Fibroblast of skin of left biceps (primary cell): ENCODE measurements around the gene ABCF2.

Source experiments
- DNase-seq, 2 experiments: peaks; one replicate each; pipeline ENCODE4 v3.0.0-alpha.2; 2013; ENCODE audit warnings: low read depth in 2 of 2

Gene ABCF2

DNA sequence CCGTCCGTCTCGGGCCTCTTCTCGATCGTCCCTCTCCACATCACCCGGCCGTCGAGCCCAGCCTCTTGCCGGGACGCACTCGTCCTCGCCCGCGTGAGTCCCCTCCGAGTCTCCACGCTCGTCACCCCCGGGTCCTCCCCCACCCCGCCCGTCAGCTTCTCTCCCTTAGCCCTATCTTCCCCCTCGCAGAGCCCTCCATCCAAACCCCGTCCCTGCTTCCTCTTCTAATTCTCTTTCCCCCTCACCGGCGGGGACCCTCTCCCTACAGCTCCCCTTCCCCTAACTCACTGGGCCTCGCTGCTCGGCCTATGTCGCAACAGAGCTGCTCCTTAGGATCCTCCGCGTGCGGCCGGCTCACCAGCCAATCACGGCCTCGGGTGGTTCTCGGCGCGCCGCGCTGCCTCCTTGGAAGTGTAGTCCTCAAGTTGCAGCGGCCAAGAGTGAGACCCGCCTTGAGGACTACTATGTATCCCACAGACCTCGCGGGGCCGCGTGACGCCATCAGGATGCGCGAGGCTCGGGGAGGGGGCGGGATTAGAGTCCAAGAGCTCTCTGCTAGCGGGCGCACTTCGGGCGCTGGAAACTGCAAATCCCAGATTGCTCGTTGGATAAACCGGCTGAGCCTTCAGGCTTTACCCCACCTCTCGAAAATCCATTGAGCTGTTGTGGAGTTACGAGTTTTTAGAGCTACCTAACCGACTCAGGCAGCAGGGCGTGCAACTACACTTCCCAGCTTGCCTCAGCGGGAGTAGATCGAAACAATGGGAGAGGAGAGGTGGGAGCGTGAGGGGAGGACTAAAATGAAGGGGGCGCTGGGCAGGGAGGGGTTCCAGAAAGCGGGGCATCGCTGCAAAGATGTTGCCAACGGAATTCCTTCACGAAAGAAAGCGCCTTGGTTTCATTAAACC, at the start of gene ABCF2:
ABCF2 (minus strand) TSS at position 331 of the 908 bp plus-strand sequence. CDS start 747 bp downstream, outside the sequence.
- peak; percentile 96 to 97 for DNase-seq

DNA sequence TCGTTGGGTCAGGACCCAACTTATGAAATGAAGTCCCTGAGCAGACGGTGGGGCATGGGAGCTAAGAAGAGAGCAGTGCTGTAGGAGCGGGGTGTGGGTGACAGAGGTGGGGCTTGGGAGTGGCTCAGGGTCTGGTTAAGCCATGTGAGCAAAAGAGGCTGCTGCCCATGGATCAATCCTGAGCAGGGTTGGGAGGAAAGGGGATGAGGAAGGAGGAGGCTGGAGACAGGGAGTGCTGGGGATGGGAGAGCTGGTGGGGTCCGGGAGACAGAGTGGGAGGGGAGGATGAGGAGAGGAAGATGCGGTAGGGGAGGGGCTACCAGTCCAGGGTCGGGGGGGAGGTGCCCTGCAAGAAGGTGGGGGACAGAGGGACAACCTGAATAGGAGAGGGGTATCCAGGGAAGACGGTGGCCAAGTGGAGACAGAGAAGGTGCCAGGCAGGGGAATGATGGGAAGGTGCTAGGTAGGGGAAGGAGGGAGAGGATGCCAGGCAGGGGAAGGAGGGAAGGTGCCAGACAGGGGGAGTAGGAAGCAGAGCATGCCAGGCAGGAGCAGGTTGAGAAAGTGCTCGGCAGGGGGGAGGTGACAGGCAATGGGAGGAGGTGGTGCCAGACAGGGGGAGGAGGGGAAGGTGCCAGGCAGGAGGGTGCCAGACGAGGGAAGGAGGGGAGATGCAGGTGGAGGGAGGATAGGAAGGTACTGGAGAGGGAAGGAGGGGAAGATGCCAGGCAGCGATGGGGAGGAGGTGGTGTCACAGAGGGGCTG, 49.0 kb upstream of the ABCF2 start:
- DNase-seq = no peak

DNA sequence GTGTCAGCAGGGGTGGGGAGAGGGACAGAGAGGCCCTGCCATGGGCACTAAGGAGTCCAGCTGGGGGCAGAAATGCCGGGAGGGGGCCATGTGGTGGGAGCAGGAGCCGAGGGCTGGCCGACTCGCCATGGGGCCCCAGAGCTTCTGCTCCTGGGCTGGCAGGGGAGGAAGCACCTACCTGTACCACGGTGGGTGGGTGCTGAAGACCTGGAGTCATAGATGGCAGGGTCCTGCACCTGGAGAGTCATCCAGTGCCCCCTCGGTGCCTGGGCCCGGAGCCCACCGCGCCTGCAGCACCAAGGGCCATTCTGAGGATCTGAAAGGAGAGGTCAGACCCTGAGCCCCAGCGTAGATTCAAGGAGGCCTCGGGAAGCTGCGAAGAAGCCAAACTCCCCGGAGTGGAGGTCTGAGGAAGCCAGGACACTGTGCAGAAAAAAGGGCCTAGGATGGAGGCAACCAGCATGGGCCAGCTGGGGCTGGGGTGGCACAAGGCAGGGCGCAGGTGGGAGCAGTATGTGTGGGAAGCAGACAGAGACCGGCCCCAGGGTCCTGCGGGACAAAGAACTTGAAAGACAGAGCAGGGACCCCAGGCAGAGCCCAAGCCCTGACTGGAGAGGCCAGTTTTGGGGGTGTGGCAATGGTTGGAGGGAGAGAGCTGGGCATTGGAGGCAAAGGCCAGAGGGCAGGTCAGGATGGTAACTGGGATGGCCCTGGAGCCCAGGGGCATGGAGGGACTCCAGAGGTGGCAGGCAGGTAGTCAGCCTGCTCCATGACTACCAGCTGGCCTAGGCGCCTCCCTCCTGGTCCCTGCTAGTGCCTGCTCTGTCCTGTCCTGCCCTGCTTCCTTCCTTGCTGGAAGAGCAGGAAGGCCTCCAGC, 48.2 kb upstream of the ABCF2 start:
- no peak for DNase-seq

DNA sequence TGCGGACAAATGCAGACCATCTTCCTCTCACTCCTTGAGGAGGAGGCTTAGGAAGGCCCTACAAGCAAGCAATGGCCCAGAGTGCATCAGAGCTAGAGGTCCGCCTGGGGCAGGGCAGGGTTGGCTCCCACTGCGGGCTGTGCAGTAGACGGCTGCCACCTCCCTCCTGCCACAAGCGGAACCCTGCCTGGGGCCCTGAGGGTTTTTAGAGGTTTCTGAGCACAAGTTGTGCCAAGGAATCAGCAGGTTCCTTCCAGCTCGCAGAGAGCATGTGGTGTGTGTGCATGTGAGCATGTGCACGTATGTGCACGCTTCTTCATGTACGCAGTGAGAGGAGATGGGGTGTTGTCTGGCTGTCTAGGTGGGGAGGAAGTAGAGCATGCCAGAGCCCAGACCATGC, 47.4 kb upstream of the ABCF2 start:
- no peak for DNase-seq

DNA sequence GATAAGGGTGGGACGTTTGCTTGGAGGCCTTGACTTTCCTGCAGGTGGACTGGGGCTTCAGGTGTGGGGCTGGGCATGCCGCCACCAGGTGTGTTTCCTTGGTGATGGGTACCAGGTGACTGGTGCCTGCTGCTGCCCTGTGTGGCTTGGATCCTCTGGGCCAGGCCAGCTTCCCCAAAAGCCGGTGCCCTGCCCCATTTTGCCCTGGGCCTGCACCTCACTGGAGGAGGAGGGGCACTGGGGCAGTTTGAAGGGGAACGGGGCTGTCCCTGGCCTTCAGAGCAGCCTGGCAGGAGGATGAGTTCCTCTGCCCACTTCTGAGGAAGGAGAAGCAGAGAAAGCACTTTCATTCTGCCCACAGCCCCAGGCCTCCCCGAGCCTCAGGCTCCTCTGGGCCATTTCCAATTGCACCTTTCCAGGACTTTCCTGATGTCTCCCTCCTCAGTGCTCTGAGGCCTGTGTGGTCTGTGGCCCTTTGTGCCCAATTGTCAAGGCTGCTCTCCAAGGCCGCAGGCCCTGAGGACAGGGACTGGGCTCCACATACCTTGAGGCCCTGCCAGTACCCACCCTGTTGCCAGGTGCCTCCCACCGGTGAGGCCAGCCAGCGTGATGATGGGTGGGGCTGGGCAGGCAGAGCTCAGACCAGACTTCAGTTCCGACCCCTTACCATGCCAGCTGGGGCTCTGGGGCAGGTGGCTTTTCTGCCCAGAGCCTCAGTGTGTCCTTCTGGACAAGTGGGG, 46.8 kb upstream of the ABCF2 start:
- no peak for DNase-seq

DNA sequence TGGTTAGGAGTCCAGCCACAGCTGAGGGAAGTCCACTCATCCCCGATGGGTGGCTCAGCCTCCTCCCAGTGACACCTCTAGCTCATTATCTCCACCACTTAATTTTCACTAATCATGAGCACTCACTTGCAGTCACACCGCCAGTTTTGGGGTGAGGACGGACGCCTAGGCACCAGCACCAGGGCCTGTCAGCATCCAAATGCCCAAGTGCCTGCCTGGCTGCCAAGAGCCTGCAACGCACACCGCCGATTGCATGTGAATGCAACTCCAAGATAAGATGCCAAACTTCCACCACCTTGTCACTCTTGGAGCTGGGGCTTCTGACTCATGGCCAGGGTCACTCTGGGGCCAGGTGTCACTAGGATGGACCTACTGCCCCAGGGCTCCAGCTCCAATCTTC, 45.9 kb upstream of the ABCF2 start:
- DNase-seq = no peak

DNA sequence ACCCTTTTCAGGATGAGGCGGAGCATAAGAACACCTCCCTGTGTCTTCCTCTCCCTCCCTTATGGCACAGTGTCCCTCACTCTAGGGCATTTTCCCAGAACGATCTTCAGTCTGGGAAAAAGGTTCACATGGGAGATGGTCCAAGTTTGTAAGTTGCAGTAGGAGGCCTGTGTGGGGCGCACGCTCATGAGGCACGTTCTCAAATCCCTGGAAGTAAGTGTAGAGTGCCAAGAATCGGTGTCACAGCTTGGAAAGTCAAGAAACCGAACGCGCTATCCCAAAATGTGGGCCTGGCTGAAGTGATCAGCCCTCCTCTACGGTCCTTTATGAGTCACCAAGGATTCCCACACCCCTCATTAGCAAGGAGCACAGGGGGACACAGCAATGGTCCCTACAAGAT, 45.4 kb upstream of the ABCF2 start:
- DNase-seq = no peak

DNA sequence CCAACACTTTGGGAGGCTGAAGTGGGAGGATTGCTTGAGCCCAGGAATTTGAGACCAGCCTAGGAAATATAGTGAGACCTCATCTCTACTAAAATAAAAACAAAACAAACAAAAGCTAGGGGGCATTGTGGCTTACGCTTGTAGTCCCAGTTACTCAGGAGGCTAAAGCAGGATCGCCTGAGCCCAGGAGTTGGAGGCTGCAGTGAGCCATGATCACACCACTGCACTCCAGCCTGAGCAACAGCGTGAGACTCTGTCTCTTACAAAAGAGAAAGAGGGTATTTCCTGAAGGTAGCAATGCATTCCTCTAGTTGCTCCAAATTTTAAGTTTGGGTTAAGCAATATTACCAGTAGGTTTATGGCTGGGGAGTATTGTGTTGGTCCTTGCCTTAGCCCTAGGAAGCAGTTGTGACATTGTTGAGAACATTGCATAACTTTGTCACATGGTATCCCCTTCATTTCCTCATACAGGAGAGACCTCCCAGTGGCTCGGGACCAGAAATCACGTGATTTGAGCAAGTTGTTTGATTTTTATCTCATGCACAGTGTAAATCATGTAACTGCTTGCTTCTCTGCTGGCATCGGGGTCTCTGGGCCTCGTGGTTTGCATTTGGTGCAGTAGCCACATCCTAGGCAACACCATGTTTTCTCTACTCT, 44.8 kb upstream of the ABCF2 start:
- peak in 1 of 2 experiments; percentile 8 for DNase-seq

DNA sequence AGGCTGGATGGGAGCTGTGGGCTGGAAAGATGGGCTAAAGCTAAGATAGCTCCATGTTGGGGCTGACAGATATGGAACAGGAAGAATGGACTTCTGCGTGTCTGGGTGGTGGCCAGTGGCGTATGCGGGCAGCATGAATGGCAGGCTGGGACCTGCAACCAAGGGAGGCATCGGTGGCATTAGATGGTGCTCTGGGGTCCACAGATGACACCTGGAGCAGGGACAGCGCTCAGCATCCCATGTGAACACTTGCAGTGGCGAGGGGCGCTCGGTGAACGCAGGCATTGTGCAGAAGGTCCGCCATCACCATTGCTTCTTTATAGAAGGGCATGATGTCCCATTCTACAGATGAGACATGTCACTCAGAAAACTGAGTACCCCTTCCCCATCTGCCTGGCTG, 42.5 kb upstream of the ABCF2 start:
- DNase-seq = no peak

DNA sequence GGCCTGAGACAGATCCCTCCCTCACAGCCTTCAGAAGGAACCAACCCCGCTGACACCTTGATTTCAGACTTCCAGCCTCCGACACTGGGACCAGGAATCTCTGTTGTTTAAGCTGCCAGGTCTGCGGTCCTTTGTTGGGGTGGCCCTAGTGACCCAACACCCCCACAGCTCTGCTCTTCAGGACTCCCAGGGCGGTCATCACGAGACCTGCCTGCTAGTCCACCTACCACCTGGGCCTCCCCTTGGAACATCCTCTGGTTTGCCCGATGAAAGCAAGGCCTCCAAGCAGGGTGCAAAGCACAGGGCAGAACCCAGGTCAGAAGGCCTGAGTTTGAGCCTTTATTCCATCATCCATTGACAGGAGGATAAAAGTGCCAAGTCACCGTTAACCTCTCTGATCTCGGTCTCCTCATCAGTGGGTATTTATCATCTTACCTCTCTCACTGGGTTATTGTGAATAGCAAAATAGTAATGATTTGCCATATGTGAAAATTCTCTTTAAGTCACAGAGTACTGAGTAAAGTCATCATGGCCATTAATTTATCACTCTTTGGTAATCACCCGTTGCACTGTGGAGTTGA, 38.4 kb upstream of the ABCF2 start:
- no peak for DNase-seq

DNA sequence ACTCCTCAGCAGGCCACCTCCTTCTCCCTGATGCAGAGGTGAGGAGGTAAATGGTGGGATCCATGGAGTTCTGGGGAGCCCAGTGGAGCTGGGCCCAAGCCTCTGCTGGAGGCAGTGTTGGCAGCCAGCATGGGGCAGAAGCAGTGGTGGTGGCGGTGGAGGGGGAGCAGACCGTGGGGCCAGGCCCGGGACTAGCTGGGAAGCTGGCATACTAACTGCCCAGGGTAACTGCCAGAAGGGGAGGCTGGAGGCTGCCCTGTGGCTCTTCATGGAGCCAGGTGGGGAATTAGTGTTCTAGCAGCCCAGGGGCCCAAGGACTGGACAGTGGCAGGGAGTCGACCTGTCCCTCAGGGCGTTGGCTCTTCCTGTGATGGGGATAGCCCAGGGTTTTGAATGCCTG, 37.6 kb upstream of the ABCF2 start:
- no peak for DNase-seq

DNA sequence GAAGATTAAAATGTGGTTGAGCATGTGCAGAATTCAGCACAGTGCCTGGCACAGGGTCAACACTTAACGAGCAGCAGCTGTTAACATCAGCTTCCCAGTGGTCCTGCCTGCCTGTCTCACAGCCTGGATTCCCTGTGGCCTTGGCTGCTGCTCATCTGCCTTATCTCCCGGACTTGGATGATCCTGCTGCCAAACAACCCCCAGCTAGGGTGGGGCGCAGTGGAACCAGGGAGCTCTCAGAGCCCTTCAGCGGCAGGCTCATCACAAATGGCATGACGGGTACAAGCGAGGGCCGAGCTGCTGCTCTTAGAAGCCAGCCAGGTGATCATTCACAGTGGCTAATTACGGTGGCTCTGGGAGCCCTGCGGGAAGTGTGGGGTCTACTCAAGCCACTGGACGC, 34.5 kb upstream of the ABCF2 start:
- DNase-seq = no peak

DNA sequence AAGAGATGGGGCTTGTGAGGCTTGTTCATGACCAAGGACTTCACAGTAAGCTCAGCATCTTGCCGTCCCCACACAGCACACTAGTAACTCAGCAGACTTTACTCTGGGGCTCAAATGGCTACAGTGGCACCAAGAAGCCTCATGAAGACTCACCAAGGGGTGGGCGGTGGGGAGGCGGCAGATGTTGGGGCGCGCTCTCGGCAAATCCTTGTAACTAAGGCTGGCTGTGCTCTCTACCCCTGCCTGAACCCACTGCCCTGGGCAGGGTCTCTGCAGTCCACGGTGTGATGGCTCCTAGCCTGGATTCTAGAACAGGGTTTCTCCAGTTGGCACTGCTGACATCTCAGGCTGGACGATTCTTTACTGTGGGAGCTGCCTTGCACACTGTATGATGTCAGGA, 33.9 kb upstream of the ABCF2 start:
- DNase-seq = no peak

DNA sequence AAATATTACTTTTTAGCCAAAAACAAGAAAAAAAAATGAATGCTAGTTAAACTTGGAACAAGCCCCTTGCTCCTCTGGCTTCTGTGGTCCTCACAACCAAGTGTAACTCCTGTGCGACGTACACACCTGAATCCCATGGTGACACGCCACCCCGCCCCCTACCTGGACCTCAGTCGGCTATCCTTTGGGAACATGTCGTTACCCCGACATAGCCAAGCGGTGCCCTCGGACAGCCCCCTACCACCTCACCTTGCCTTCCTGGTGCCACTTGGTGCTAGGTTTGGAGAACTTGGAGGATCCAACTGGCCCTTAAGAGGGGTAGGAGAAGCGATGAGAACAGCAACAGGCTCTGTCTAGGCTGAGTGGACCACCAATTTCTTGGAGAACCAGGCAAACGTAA, 33.5 kb upstream of the ABCF2 start:
- DNase-seq = no peak

DNA sequence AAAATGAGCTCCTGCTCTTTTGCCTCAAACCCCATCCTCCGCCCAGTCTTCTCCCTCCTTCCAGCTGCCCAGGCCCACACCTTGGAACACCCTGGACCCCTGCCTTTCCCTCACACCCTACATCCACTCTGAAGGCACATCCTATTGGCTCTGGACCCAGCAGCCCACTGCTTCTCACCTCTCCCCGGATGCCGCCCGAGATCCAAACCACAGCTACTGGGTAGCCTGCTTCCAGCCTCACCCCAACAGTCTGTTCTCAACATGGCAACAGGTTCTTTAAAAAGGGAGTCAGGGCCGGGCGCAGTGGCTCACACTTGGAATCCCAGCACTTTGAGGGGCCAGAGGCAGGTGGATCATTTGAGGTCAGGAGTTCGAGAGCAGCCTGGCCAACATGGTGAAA, 31.0 kb upstream of the ABCF2 start:
- no peak for DNase-seq

DNA sequence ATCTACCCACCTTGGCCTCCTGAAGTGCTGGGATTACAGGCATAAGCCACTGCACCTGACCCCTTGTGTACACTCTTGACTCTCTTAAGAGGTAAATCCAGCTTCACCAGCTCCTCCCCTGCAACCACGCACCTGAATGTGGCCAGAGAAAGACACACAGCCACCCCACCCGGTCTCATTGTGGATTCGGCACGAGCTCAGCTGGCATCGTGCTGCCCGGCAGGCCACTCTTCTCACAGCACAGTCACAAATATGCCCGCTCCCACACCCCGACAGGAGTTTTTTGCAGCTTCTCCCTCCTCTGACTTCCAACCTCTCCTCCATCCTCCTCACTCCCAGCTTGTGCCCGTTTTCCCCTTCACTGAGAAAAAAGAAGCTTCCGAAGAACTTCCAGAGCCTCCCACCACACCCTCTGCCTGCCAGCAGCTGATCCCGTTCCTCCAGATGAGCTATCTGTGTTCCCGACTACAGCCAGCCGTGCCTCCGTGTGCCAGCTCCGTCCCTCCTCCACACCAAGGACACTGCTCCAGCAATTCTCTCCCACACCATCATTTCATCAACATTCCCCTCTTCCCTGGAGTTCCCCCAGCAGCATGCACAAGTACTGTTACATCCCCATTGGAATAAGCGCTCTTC, 29.5 kb upstream of the ABCF2 start:
- no peak for DNase-seq

DNA sequence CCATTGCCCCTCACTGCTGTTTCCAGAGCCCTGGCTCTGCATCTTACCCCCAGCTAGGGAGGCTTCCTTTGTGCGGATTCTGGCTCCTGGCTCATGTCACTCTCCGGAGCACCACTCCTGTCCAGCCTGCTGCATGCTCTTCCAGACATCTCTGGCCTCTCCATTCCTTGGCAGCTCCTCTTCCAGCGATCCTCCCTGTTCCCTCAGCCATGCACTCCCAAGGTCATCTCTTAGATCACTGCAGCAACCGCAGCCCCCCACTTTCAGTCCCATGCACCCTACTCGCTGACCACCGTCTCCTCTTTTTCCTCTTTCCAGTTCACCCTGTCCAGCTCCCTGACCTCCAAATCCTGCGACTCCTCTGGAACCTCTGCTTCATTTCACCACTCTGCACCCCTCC, 28.4 kb upstream of the ABCF2 start:
- no peak for DNase-seq

DNA sequence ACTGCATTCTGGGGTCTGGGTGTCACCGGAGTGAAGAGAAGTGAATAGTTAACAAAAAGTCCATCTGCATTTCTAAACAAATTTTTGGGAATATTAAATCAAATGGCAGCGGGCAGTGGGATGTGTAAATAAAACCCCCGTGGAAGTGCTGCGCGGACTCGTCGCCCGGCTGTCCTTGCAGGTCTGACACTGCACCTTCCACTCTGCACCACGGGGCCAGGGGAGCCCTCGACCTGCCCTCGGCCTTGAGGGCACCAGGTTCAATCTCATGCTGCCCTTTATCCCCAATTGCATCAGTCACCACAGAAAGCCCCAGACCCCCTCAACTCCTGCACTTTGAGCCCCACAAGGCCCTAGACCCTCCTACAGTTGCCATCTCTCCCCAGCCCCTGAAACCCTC, 27.8 kb upstream of the ABCF2 start:
- DNase-seq = no peak

DNA sequence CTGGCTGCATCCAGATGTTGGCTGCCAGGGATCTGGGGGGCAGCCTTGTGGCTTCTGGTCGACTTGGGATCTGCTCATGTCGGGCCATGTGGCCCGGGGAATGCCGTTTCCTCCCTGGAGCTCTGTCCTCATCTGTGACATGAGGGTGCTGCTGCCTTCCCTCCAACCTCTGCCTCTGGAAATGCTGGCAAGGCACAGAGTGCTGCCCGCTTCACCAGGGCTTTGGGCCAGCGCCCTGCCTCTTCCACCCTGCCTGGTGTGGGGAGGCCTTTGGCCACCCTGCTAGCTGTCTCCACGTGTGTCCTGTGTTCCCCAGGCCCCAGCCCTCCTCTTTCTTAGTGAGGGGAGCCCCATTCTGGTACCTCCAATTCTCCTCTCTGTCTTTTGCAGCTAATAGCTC, 27.3 kb upstream of the ABCF2 start:
- no peak for DNase-seq
